ENCODE results near the gene PHB1.
"Not testable (repeated sequence)": the region's sequence is repeated elsewhere in the genome, so short reads cannot be mapped to it uniquely, and the experiment has no call there.

The PHB1 gene

GRCh38 chr17:49403514-49404289 lies 11.0 kb downstream of the PHB1 start:
- DNase-seq, result no peak

- DNase-seq, result no peak
Observed at GRCh38 chr17:49402706-49403105, 12.0 kb downstream of the PHB1 start.

GRCh38 chr17:49401971-49402611 lies 12.6 kb downstream of the PHB1 start:
- DNase-seq, result no peak

- no peak for DNase-seq
Observed at GRCh38 chr17:49399995-49400394, 14.7 kb downstream of the PHB1 start.

GRCh38 chr17:49397586-49397985 lies 17.1 kb downstream of the PHB1 start:
- no peak for DNase-seq

GRCh38 chr17:49393491-49394255 lies 21.0 kb downstream of the PHB1 start:
- no peak for DNase-seq

GRCh38 chr17:49390548-49391324 lies 23.9 kb downstream of the PHB1 start:
- DNase-seq, result no peak

GRCh38 chr17:49389514-49390347 lies 25.0 kb downstream of the PHB1 start:
- DNase-seq, result not testable (repeated sequence)

GRCh38 chr17:49388692-49389513 lies 25.8 kb downstream of the PHB1 start:
- no peak for DNase-seq

- DNase-seq, result no peak
Observed at GRCh38 chr17:49388290-49388640, 26.4 kb downstream of the PHB1 start.

- DNase-seq, result no peak
Observed at GRCh38 chr17:49387498-49388289, 27.0 kb downstream of the PHB1 start.

GRCh38 chr17:49386373-49386772 lies 28.3 kb downstream of the PHB1 start:
- DNase-seq, result no peak

GRCh38 chr17:49384951-49385350 lies 29.7 kb downstream of the PHB1 start:
- DNase-seq, result no peak

GRCh38 chr17:49383060-49383459 lies 31.6 kb downstream of the PHB1 start:
- no peak for DNase-seq

GRCh38 chr17:49382556-49382955 lies 32.1 kb downstream of the PHB1 start:
- DNase-seq, result no peak

- no peak for DNase-seq
Observed at GRCh38 chr17:49381793-49382192, 32.9 kb downstream of the PHB1 start.

- no peak for DNase-seq
Observed at GRCh38 chr17:49381033-49381432, 33.6 kb downstream of the PHB1 start.

- no peak for DNase-seq
Observed at GRCh38 chr17:49379926-49380325, 34.8 kb downstream of the PHB1 start.

- no peak for DNase-seq
Observed at GRCh38 chr17:49378311-49378710, 36.4 kb downstream of the PHB1 start.

GRCh38 chr17:49375544-49375943 lies 39.1 kb downstream of the PHB1 start:
- no peak for DNase-seq

Measured in NCI-H2029 treated with DMSO at 0.1 percent for 48 hours (cell line).